Activated naive CD4-positive, alpha-beta T cell treated with anti-CD3 and anti-CD28 coated beads, Interleukin-2, amount 50 U/mL, for 16 hours (primary cell): ENCODE measurements around the gene OR6P1.

Source experiments
- DNase-seq: peaks from one replicate; pipeline ENCODE4 v3.0.0-alpha.2; 2020

The OR6P1 gene, protein sequence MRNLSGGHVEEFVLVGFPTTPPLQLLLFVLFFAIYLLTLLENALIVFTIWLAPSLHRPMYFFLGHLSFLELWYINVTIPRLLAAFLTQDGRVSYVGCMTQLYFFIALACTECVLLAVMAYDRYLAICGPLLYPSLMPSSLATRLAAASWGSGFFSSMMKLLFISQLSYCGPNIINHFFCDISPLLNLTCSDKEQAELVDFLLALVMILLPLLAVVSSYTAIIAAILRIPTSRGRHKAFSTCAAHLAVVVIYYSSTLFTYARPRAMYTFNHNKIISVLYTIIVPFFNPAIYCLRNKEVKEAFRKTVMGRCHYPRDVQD

GRCh38 chr1:158570480-158570879, at the start of gene OR6P1:
TSS of gene OR6P1 (minus strand) at chr1:158570580. CDS start at chr1:158563604, 6,976 bp downstream.
- no peak for DNase-seq

DNA sequence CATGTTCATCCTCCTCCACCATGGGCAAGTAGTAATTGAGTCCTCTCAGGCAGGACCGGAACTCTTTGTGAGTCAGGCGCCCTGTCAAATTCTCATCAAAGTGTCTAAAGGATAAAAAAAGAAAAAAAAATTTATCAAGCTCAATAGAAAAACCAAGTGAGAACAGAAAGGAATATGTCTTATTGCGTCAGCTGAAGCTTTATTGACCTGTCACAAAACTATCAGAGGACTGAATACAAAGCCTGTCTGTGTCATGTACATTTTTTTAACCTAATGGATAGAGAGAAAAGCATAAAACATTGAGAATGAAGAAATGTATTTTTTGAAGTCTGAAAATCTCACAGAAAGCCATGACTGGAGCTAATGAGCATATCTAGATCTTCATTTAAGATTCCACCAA, 43.4 kb upstream of the OR6P1 start:
- no peak for DNase-seq

GRCh38 chr1:158611916-158612315, 41.5 kb upstream of the OR6P1 start:
- no peak for DNase-seq

DNA sequence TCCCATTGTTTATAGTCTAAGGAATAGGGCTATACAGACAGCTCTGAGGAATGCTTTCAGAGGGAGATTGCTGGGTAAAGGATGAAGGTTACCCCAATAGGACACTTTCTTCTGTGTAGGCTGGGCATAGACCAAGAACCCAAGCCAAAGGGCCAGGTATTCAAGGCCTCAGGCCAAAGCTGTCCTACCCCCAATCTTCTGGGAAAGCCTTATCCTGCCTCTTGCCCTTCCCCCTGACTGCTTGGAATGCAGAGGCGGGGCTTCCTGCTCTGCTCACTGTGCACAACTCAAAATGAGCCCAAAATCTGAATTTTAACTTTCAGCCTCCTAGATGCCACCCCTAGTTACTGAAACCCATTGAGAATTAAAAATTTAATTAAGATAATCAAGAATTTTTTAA, 36.9 kb upstream of the OR6P1 start:
- DNase-seq, result no peak

- DNase-seq, result no peak
Observed at GRCh38 chr1:158604968-158605367, 34.6 kb upstream of the OR6P1 start, which contains the start of gene OR10Z1. TSS of gene OR10Z1 (plus strand) at chr1:158605268. CDS start at chr1:158606439, 1,171 bp downstream.

- no peak for DNase-seq
Observed at GRCh38 chr1:158600735-158601134, 30.4 kb upstream of the OR6P1 start.

- DNase-seq, result no peak
Observed at GRCh38 chr1:158586942-158587341, 16.6 kb upstream of the OR6P1 start.

GRCh38 chr1:158583962-158584361, 13.6 kb upstream of the OR6P1 start:
- DNase-seq, result no peak

GRCh38 chr1:158579733-158580132, 9.4 kb upstream of the OR6P1 start, which contains the start of gene OR10X1:
TSS of gene OR10X1 (minus strand) at chr1:158579899. CDS start at chr1:158579899, 0 bp downstream.
- no peak for DNase-seq

DNA sequence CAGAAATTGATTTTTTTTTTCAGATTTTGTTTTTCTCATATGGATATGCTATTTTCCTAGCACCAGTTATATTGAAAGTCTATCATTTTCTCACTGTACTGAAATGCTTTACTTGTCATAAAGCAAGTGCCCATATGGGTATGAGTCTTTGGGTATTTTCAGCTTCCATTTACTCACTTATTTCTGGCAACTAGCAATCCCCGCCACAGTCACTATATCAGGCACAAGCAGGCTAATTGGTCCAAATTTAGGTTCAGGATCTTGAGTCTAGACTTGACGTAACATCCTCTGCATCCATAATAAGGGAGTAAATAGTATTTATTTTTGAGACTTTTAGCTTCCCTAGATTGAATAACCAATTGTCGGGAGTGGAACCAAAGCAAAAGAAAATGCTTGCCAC, 7.2 kb upstream of the OR6P1 start:
- no peak for DNase-seq

- DNase-seq, result no peak
Observed at GRCh38 chr1:158572226-158572625, 1.8 kb upstream of the OR6P1 start.

DNA sequence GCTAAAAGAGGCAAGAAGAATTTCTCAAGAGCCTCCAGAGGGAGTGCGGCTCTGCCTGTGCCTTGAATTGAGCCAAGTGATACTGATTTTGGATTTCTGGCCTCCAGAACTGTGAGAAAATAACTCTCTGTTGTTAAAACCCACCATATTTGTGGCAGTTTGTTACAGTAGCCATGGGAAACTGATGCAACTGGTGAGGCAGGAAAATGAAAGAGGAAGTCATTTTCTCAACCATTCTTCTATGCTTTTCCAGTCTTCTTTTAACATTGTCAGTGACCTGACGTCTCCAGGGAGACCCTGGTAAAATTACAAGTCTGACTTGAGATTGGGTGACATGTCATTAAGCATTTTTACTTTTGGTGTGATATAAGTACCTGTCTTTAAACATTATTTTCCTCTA, 5.8 kb downstream of the OR6P1 start:
- no peak for DNase-seq

DNA sequence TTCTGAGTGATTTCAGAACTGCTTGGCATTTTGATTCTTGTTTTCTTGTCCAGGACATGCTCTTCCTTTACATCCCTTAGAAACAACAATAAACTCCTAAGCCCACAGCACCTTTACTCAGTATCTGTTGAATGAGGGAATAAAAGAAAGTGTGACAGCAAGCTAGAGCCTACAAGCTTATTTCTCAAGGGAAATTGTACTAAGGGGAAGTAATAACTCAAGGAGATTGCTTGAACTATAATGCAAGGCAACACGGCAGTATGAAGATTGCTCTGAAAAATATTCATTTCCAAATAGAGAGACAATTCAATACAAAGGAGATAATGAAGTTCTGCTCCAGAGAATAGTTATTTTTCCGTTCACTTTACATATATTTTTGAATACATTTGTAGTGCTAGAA, 6.5 kb downstream of the OR6P1 start:
- DNase-seq, result no peak

GRCh38 chr1:158559696-158560095, 10.7 kb downstream of the OR6P1 start:
- no peak for DNase-seq

DNA sequence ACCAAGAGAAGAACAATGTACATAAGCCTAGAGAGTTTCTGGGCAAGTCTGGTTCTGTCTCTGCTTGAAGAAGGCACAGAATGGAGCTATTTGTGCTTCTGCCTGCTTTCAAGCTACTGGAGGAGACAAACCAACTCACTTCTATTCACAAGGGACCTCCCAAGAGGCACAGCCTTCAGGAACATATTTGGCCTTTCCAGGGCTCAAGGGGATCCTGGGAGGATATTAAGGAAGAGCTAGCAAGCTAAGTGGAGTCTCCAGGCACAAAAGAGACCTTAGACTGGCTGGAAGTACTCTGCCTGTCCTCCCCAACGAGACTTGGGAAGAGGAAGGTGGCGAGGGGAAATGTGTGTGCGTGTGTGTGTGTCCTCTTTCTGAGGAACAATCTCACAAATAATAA, 16.0 kb downstream of the OR6P1 start, which contains the start of gene OR6Y1:
TSS of gene OR6Y1 (minus strand) at position 54 of the 400 bp plus-strand sequence. CDS start 6,300 bp downstream, outside the sequence.
- DNase-seq, result no peak

GRCh38 chr1:158552296-158552695, 18.1 kb downstream of the OR6P1 start:
- no peak for DNase-seq

GRCh38 chr1:158547533-158547932, 22.8 kb downstream of the OR6P1 start:
- DNase-seq, result no peak

GRCh38 chr1:158537609-158538008, 32.8 kb downstream of the OR6P1 start:
- no peak for DNase-seq

DNA sequence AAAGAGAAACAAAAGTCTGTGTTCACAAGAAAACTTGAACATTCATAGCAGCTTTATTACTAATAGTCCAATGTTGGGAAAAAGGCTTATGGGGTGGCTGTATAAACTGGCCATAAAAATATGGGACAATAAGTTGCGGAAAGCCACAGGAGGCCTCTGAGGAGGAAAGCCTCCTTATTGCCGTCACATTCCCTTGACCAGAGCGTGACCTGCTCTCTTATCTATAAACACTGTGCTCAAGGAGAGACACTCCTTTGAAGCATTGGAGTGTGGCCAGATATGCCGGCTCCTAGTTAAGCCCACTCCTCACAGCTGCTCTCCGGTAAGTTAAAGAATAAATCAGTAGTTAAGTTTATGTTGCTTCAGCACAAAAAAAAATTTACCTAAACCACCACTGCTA, 35.9 kb downstream of the OR6P1 start:
- DNase-seq, result no peak

DNA sequence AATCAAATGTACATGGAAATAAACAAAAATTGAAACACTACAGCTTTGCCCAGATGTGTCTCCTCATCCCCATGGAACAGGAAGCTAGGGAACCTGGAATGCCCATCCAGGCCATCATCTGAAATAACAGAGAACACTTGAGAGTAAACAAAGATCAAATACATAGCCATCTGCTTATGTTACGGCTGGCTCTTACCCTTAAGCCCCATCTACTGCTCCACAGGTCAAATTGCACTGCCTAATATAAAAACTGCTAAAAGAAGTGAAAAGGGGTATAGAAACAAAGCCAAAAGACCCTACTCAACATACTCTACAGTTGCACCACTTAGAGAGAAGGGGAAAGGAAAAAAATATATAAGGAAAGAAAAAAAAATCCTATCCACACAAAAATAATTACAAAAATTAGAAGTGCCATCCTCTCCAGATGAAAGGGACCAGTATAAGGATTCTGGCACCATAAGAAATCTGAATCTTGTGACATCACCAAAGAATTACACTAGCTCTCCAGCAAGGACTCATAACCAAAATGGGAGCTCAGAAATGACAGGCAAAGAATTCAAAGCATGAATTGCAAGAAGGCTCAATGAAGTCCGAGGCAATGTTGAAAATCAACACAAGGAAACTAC, 43.1 kb downstream of the OR6P1 start:
- no peak for DNase-seq

- no peak for DNase-seq
Observed at GRCh38 chr1:158521666-158522058, 48.7 kb downstream of the OR6P1 start.

- DNase-seq, result no peak
Observed at GRCh38 chr1:158520955-158521665, 49.3 kb downstream of the OR6P1 start.

DNA sequence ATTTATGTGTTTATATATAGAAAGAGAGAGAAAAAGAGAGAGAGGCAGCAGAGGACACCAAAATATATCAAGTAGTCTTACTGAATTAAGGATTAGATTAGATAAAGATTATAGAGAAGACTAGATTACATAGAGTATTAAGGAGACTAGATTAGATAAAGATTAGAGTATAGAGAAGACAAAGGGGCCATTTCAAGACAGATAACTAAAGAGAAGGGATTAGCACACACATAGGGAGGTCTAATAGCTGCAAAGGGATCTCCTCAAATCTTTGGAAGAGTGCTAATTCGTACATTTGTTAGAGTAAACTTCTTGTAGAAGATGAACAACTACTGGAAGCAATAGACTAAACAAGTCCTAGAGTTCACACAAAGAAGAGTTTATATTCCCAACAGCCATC, 50.4 kb downstream of the OR6P1 start:
- DNase-seq, result no peak

GRCh38 chr1:158516966-158517365, 53.4 kb downstream of the OR6P1 start:
- no peak for DNase-seq
